Sigmoid colon (tissue), 4 donors: Measurements from ENCODE around the gene ADISSP.

Source experiments
- CTCF ChIP-seq, 4 experiments: fragments of 450-650 bp in 3 of 4; fragments of 200-600 bp in 1 of 4; IDR thresholded peaks; one replicate each; pipeline ENCODE4 v1.5.1; 2016 to 2019; ENCODE audit warnings: antibody characterized with exemption in 4 of 4, mild to moderate bottlenecking in 3 of 4, moderate library complexity in 2 of 4
- EP300 ChIP-seq, 4 donors: sonication (generic); formaldehyde crosslinking; IDR thresholded peaks; one replicate each; pipeline ENCODE4 v1.6.1; 2017; ENCODE audit warnings: antibody characterized with exemption in 4 of 4
- POLR2A ChIP-seq, 2 donors: fragments of 450-650 bp; IDR thresholded peaks; one replicate each; pipeline ENCODE4 v1.6.1; 2016; ENCODE audit warnings: antibody characterized with exemption in 2 of 2, mild to moderate bottlenecking in 2 of 2, moderate library complexity in 2 of 2
- POLR2AphosphoS5 ChIP-seq, 4 donors: sonication (generic); formaldehyde crosslinking; IDR thresholded peaks; one replicate each; pipeline ENCODE4 v1.6.1; 2017; ENCODE audit warnings: antibody characterized with exemption in 4 of 4

- TF ChIP-seq POLR2AphosphoS5 (IDR thresholded peaks at IDR 0.05), result no peak
- TF ChIP-seq CTCF (IDR thresholded peaks at IDR 0.05), result no peak
- no peak for TF ChIP-seq POLR2A (IDR thresholded peaks at IDR 0.05)
- no peak for TF ChIP-seq EP300 (IDR thresholded peaks at IDR 0.05)
Measured at GRCh38 chr20:3733119-3733995, 34.2 kb downstream of the ADISSP start.
